ENCODE results near the gene PPP2R5E. TPM values are rescaled to one million over a fixed set of nuclear protein-coding genes. Genes with fewer than 3 reads are reported as not detected.

Gene PPP2R5E
- total RNA-seq, 4 donors from 2014 or later: 22.9 to 24.7 (median 23.8) TPM

DNA sequence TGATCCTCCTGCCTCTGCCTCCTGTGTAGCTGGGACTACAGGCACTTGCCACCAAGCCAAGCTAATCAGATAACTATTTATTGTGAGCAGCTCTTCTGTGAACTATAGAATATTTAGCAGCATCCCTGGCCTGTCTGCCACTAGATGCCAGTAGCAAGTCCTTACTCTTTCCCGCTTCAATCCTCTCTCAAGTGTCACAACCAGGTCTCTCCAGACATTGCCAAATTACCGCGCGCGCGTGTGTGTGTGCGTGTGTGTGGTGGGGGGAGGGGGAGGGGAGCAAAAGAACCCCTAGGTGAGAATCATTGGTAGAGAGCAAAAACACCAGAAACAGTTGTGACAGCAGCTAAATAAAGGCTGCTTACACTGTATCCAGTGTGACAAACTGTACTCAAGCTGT lies 49.9 kb downstream of the PPP2R5E start:
- peaks cover 0 to 47% (median 12%) of the 10 kb centered on the region in 4 donors for H3K4me1 ChIP-seq
- H3K27me3 ChIP-seq: no peaks in the 10 kb centered on the region
- no peaks in the 10 kb centered on the region for H3K9me3 ChIP-seq
- H3K27ac ChIP-seq: no peak overlapping the region
- no peak for DNase-seq (ENCODE audit: low spot score in 2 of 2)
- no peak overlapping the region for H3K4me3 ChIP-seq
- H3K36me3 ChIP-seq: no peaks in the 10 kb centered on the region
- WGBS, 2 donors: 59 to 69% methylated on average over 7 of the region's 7 CpGs
- TF ChIP-seq EP300 (IDR thresholded peaks at IDR 0.05) (no peak), POLR2A (IDR thresholded peaks at IDR 0.05) (no peak)
- TF ChIP-seq, protein P1, sequence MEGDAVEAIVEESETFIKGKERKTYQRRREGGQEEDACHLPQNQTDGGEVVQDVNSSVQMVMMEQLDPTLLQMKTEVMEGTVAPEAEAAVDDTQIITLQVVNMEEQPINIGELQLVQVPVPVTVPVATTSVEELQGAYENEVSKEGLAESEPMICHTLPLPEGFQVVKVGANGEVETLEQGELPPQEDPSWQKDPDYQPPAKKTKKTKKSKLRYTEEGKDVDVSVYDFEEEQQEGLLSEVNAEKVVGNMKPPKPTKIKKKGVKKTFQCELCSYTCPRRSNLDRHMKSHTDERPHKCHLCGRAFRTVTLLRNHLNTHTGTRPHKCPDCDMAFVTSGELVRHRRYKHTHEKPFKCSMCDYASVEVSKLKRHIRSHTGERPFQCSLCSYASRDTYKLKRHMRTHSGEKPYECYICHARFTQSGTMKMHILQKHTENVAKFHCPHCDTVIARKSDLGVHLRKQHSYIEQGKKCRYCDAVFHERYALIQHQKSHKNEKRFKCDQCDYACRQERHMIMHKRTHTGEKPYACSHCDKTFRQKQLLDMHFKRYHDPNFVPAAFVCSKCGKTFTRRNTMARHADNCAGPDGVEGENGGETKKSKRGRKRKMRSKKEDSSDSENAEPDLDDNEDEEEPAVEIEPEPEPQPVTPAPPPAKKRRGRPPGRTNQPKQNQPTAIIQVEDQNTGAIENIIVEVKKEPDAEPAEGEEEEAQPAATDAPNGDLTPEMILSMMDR (IDR thresholded peaks at IDR 0.05): no peak

DNA sequence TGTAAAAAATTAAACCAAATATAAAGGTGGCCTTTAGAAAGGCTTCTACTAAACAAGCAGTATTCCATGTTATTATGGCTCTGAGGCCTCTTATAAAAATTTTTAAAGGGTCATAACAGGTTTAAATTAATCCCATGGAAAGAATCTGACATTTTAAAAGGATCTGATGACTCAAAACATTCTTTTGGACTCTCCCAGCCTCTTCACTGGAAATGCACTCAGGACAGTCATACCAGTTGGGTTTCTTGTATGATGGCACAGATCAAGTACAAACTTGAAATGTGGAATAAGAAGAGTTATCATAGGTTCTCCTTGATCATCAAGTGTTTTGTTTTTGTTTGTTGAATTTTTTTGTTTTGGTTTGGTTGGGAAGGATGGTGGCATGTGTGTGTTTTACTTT lies 50.8 kb downstream of the PPP2R5E start:
- DNase-seq (ENCODE audit: low spot score in 2 of 2): no peak
- Histone ChIP-seq H3K4me1 (peaks cover 0 to 42% (median 9%) of the 10 kb centered on the region in 4 donors), H3K4me3 (no peak overlapping the region), H3K36me3 (no peaks in the 10 kb centered on the region), H3K27me3 (no peaks in the 10 kb centered on the region), H3K9me3 (no peaks in the 10 kb centered on the region), H3K27ac (no peak overlapping the region)
- TF ChIP-seq EP300 (IDR thresholded peaks at IDR 0.05) (no peak), POLR2A (IDR thresholded peaks at IDR 0.05) (no peak)
- TF ChIP-seq, protein P1 (IDR thresholded peaks at IDR 0.05): no peak

DNA sequence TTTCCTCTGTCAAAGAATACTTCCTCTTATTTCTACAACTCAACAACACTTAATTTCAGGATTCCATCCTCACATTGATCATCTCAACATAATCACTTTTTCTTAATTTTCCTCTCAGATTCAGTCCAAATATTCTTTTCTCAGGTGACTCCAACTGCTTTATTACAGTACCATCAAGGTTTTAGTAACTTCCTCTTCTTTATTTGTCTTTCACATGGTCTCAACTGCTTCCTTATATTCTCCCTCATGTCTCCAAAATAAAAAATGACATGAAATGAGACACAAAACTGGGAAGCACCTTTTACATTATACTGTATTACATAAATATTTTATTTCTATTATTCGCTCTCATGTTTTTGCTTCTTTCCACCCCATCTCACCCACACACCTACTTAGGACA lies 55.5 kb downstream of the PPP2R5E start:
- 86 to 88% methylated on average over 1 of the region's 1 CpG for WGBS, 2 donors

DNA sequence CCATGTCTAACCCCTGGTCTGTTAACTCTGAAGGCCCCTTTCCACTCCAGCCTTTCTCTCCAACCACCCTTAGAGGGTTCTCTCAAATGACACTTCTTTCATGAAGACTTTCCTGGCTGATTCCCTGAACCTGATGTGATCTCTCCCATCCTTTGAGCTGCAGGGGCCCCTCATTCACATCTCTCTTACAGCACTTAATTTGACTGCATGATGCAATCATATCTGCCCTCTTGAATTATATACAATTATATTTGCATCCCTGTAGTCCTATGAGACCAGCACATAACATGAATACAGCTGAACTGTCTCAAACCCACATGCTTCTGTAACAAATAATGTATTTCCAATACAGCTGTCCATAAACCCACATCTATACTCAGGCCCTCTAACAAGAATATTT lies 56.4 kb downstream of the PPP2R5E start:
- H3K9me3 ChIP-seq: no peaks in the 10 kb centered on the region
- no peaks in the 10 kb centered on the region for H3K27me3 ChIP-seq
- no peak overlapping the region for H3K4me3 ChIP-seq
- peaks cover 0 to 49% (median 0%) of the 10 kb centered on the region in 4 donors for H3K4me1 ChIP-seq
- no peak for DNase-seq (ENCODE audit: low spot score in 2 of 2)
- no peak overlapping the region for H3K27ac ChIP-seq
- H3K36me3 ChIP-seq: no peaks in the 10 kb centered on the region
- no peak for TF ChIP-seq POLR2A (IDR thresholded peaks at IDR 0.05)
- TF ChIP-seq EP300 (IDR thresholded peaks at IDR 0.05): no peak
- TF ChIP-seq, protein P1 (IDR thresholded peaks at IDR 0.05): no peak

More for the DNA sequence above, 55.5 kb downstream of the PPP2R5E start:
- Histone ChIP-seq H3K27ac (no peak overlapping the region), H3K36me3 (no peaks in the 10 kb centered on the region), H3K9me3 (no peaks in the 10 kb centered on the region), H3K4me1 (peaks cover 0 to 51% (median 4%) of the 10 kb centered on the region in 4 donors), H3K4me3 (no peak overlapping the region), H3K27me3 (no peaks in the 10 kb centered on the region)
- DNase-seq (ENCODE audit: low spot score in 2 of 2): no peak
- TF ChIP-seq, protein P1 (IDR thresholded peaks at IDR 0.05): no peak

DNA sequence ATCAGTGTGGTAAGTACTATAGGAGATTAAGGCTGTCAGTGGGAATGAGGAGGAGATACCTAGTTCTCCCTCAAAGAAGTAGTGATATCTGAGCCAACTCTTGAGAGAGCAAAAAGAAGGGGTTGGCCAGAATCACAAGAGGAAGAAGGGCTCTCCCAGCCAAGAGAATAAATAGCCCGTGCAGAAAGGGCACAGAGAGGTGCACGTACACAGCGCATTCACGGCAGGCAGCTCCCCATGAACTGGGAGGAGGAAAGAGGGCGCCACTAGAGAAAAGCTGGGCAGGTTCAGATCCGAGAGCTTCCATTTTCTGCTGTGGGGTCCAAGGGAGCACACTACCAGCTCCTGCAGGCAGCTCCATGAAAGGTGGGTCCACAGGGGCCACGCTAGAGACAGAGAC lies 59.9 kb downstream of the PPP2R5E start:
- no peak for DNase-seq (ENCODE audit: low spot score in 2 of 2)
- H3K4me1 ChIP-seq: peaks cover 0 to 49% (median 2%) of the 10 kb centered on the region in 4 donors
- H3K27ac ChIP-seq: no peak overlapping the region
- H3K36me3 ChIP-seq: no peaks in the 10 kb centered on the region
- H3K9me3 ChIP-seq: no peaks in the 10 kb centered on the region
- H3K27me3 ChIP-seq: no peaks in the 10 kb centered on the region
- TF ChIP-seq POLR2A (IDR thresholded peaks at IDR 0.05) (no peak), EP300 (IDR thresholded peaks at IDR 0.05) (no peak)
- TF ChIP-seq, protein P1 (IDR thresholded peaks at IDR 0.05): no peak
- WGBS, 2 donors: 79 to 86% methylated on average over 7 of the region's 7 CpGs
- no peak overlapping the region for H3K4me3 ChIP-seq
